NCI-H2227 treated with DMSO at 0.1 percent for 48 hours (cell line): ENCODE results near the gene MTMR12.
"Not testable (repeated sequence)": the region's sequence is repeated elsewhere in the genome, so short reads cannot be mapped to it uniquely, and the experiment has no call there.

ENCODE experiments used
- DNase-seq: peaks from one replicate; lab custom pipeline; 2025; lab: John Stamatoyannopoulos, UW

Gene MTMR12

DNA sequence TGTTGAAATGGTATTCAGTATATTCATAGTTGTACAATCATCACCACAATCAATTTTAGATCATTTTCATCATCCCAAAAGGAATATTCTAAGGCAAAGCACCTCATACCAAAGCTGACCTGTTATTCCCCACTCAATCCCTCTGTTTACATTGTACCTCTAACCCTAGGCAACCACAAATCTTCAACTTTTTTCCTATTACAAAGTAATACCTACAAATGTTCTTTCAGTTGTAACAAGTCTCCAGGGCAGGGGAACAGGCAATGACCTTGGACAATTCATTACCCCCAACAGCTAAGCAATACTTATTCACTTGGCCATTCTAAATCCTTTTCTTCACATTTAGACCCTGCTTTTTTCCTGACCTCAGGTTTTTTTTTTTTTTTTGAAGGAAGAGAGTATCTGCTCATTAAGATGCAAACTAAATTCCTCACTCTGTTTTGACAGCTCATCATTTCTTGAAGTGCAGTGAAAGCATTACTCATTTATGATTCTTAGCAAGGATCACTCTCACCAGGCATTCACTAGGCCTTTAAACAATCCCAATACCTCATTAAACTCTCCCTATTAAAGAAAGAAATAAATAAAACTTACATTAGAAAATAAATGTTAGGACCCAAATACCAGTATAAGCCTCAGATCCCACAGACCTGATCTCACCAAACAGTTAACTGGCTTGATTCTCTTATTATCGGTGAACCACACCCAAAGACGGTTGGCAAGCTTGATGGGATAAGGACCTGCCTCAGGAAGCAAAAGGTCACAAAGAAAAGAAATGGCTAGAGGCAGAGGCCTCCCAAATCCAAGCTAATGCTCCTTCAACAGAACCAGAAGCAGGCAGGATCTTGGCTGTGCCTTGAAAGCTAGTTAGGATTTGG lies 15.3 kb downstream of the MTMR12 start:
- no peak for DNase-seq

DNA sequence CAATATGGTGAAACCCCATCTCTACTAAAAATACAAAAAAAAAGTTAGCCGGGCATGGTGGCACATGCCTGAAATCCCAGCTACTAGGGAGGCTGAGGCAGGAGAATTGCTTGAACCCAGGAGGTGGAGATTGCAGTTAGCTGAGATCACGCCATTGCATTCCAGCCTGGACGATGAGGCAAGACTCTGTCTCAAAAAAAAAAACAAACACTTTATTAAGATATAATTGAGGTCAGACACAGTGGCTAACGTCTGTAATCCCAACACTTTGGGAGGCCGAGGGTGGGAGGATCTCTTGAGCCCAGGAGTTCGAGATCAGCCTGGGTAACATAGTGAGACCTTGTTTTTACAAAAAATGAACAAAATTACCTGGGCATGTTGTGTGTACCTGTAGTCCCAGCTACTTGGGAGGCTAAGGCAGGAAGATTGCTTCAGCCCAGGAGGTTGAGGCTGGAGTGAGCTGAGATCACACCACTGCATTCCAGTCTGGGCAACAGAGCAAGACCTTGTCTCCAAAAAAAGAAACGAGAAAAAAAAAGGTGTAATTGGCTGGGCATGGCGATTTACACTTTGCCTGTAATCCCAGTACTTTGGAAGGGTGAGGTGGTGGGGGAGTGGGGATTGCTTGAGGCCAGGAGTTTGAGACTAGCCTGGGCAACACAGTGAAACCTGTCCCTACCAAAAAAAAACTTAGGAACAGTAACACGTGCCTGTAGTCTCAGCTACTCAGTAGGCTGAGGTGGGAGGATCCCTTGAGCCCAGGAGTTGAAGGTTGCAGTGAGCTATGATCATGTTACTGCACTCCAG lies 16.6 kb downstream of the MTMR12 start:
- DNase-seq, result not testable (repeated sequence)

DNA sequence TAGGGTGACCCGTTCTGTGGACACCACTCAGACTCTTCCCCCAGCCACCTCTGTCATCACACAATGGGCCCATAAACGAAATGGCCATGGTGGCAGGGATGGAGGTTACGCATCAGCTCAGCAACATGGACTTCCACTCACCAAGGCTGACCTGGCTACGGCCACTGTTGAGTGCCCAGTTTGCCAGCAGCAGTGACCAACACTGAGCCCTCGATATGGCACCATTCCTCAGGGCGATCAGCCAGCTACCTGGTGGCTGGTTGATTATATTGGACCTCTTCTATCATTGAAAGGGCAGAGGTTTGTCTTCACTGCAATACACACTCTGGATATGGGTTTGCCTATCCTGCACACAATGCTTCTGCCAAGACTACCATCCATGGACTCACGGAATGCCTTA lies 21.1 kb downstream of the MTMR12 start:
- no peak for DNase-seq

DNA sequence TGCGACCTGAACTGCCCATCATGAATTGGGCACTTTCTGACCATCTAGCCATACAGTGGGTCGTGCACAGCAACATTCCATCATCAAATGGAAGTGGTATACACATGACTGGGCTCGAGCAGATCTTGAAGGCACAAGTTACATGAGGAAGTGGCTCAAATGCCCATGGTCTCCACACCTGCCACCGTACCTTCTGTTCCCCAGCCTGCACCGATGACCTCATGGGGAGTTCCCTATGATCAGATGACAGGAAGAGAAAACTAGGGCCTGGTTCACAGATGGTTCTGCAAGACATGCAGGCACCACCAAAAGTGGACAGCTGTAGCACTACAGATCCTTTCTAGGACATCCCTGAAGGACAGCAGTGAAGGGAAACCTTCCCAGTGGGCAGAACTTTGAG lies 21.8 kb downstream of the MTMR12 start:
- DNase-seq, result no peak

DNA sequence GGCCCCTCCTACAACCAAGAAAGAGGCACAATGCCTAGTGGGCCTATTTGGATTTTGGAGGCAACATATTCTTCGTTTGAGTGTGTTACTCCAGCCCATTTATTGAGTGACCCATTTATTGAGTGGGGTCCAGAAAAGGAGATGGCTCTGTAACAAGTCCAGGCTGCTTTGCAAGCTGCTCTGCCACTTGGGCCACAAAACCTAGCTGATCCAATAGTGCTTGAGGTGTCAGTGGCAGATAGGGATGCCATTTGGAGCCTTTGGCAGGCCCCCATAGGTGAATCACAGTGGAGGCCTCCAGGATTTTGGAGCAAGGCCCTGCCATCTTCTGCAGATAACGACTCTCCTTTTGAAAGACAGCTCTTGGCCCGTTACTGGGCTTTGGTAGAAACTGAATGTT lies 22.2 kb downstream of the MTMR12 start:
- not testable (repeated sequence) for DNase-seq

DNA sequence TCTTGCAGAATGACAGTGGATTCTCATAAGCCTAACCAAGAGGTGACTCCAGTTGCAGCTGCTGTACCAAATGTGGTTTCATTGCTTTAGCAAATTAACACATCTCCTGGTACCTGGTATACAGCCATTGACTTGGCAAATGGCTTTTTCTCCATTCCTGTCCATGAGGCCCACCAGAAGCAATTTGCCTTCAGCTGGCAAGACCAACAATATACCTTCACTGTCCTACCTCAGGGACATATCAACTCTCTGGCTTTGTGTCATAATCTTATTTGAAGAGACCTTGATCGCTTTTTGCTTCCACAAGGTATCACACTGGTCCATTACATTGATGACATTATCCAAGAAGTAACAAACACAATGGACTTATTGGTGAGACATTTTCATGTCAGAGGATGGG lies 22.8 kb downstream of the MTMR12 start:
- not testable (repeated sequence) for DNase-seq

DNA sequence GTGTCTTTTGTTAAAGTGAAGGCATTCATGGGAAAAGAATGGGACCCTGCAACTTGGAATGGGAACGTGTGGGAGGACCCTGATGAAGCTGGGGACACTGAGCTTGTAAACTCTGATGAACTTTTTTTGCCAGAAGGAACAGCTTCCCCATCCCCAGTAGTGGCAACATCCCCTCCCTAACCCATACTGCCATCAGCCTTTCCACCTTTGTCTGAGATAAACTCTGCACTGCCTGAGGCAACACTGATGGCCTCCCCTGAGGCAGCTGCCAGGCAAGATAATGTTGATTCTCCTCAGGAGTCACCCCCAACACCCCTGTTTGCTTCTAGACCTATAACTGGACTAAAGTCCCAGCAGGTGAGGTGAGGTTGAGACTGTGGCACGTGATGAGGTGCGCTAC lies 24.6 kb downstream of the MTMR12 start:
- DNase-seq, result not testable (repeated sequence)

DNA sequence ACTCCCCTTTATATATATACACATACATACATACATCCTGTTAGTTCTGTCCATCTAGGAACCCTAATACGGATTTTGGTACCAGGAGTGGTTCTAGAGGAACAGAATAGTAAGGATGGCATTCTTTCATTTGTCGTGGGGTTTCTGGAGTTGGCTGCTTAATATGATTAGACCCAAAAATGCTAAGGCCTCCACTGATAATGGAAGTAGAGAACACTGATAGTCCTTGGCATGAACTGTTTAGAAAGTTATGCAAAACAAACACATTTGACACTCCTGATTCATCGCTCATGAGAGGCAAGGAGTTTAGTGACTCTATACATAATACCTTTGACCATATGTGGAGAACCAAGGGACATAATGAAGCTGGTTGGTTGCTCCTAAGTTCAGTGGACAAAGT lies 25.2 kb downstream of the MTMR12 start:
- DNase-seq, result not testable (repeated sequence)

DNA sequence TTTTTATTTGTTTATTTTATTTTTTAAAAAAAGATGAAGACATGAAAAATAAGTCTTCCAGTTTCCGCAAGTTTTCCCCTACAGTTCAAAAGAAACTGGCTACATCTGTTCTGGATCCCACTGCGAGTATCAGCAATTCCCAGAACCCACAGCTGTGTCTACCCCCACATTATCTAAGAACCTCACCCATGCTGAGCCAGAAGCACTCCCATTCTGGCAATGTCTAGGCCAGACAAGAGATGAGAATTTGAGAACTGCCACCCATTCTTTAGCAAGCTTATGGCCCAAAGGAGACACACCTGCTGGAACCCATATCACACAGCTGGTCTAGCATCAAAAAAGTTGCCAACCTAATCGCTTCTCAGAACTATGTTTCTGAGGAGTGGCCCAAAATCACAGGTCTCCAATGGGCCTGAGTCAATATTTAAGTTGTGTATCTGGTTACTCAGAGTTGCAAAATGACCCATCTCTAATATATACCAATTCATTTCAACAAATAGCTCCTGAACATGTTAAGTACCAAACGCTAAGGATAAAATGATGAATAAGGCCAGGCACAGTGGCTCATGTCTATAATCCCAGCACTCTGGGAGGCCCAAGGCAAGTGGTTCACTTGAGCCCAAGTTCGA lies 27.1 kb downstream of the MTMR12 start:
- DNase-seq, result no peak

DNA sequence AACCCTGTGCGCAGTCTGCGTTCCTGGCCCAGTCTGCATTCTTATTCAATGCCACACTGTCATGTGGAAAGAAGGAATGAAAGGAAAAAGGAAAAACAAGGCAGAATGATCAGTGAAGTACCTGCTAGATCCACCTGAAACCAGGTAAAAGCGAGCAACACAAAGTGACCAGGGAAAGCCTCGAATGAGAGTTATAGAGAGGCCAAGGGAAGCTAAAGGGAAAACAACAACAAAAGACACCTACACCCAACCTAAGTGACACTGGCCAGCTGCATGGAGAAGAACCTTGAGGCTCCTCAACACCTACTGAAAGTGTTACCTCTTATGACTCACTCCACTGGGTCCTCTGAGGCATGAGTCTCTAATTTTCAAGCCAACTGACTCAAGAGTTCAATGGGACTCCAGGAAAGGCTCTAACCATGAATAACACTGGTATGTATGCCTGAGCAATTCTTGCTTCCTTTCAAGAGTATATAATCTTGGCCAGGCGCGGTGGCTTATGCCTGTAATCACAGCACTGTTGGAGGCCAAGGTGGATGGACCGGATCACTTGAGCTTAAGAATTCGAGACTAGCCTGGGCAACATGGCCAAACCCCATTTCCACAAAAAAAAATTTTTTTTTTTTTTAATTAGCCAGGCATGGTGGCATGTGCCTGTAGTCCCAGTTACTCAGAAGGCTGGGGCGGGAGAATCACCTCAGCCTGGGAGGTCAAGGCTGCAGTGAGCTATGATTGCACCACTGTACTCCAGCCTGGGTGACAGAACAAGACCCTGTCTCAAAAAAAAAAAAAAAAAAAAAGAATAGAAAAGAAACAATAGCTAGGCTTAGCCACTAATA lies 29.0 kb downstream of the MTMR12 start:
- no peak for DNase-seq

DNA sequence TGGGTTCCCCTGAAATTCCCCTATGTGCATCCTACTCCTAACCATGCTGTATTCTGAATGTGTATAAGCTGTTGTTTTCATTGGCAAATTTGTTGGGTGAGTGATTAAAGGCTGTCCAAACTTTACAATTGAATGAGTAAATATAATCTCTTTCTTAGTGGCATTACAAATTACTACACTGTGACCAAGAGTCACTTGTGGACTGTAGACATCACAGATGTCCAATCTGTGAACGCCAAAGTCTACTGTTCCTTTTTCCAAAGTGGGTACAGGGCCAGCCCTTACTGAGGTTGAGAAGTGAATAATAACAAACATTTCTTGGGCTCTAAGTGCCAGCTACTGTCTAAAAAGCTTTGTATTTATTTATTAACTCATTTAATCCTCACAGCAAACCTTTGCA lies 29.7 kb downstream of the MTMR12 start:
- no peak for DNase-seq

DNA sequence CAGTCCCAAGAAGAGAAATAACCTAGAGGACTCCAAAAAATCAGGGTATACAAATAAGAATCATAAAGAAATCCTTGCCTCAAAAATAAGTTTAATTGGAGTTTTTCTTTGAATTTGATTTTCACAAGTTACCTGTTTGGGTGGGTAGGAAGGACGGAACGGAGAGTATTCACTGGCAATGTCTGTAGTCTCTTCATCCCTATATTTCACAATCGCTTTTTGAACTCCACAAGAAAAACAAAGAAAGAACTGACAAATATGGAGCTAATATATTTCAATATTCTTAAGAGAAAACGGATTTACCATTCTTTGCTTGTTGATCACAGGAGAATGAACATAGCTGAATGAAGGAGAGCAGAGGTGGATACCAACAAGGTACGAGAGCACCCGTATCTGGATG lies 30.1 kb downstream of the MTMR12 start:
- no peak for DNase-seq

DNA sequence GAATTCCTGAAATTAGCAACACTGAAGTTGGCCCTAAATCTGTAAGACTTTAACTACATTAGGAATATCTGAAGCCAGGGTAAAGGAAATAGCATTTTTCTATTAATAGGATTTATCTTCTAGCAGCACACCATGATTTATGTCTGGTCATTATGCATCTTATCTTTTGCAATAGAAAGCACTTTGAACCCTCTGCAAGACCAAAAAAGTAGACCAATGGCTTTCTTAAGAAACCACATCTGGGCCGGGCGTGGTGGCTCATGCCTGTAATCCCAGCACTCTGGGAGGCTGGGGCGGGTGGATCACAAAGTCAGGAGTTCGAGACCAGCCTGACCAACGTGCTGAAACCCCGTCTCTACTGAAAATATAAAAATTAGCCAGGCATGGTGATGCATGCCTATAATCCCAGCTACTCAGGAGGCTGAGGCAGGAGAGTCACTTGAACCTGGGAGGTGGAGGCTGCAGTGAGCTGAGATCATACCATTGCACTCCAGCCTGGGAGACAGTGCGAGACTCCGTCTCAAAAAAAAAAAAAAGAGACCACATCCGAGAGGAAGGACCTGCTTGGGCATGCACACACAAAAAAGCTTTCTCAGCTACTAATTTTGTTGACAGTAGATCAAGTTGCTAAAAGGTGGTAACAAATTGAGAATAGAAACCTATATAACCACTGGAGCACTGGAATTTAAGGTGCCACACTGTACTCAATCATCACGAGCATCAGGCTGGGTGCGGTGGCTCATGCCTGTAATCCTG lies 31.2 kb downstream of the MTMR12 start:
- DNase-seq, result not testable (repeated sequence)

DNA sequence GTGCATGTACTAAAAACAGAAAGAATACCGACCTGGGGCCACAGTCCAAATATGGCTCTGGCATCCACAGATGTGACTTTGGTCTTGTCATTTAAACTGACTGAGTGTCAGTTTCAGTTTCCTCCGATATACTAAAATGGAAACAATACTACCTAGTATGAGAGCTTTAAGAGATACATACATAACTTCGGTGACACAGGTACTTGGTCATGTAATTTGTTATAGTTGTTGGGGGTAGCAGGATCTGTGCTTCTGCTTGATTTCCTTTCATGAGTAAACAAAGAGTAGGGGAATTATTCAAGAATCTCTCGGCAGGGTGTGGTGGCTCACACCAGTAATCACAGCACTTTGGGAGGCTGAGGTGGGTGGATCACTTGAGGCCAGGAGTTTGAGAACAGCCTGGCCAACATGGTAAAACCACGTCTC lies 32.1 kb downstream of the MTMR12 start:
- no peak for DNase-seq

DNA sequence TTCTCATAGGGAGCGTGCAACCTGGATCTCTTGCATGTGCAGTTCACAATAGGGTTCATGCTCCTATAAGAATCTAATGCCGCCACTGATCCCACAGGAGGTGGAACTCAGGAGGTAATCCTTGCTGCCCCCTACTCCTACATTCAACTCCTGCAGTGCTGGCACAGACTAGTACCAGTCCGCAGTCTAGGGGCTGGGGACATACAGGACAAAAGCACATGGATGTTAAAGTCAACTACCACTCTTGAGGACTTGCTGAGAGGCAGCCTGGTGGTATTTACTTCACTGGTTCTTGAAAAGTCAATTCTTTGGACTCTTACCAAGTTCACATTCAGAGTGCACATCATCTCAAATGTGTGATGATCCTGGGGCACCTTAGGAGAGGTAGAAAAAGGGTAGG lies 33.0 kb downstream of the MTMR12 start:
- DNase-seq, result no peak

DNA sequence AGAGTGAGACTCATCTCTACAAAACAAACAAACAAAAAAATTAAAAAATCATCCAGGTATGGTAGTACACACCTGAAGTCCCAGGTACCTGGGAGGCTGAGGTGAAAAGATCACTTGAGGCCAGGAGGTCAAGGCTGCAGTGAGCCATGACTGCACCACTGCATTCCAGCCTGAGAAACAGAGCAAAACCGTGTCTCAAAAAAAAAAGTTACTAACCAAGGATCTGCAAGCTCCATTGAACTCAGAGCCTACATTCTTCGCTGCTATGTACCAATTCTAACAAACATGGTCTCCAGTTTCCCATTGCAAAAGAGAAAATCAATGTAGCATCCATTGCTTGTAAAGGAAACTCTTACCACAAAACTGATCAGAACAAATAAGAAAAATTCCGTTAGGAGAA lies 33.5 kb downstream of the MTMR12 start:
- no peak for DNase-seq

DNA sequence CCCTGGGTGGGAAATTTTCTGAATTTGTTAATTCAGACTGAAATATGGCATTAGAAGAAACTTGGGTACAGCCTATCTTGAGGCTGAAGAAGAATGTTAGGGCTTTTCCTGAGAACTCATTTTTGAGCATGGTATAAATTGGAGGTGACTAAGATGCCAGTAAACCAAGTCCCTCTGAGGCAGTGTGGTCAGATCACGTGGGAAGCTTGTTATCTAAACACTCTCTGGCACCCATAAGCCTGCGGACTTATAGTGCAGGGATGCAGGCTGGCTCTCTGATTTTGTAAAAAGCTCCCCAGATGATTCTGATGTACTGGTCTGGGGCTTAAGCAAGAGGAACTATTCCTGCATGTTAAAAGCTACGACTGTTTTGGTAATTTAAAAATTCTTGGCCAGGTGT lies 34.3 kb downstream of the MTMR12 start:
- no peak for DNase-seq

DNA sequence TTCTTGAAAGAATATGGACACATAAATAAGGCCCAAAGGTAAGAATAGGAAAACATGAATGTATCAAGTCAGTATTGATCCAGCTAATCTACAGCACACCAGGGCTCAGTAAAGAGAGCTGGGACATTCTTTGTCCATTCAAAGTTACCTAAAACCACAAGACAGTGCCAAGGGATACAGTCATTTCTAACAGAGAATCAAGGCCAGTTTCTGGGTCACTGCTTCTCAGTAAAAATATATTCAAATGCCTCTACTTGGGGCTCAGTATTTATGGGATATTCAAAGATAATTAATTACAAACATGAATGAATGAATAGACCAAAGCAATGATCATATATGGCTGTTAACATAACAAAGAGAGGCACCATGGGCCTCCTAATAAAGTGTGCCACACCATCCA lies 34.9 kb downstream of the MTMR12 start:
- DNase-seq, result no peak

DNA sequence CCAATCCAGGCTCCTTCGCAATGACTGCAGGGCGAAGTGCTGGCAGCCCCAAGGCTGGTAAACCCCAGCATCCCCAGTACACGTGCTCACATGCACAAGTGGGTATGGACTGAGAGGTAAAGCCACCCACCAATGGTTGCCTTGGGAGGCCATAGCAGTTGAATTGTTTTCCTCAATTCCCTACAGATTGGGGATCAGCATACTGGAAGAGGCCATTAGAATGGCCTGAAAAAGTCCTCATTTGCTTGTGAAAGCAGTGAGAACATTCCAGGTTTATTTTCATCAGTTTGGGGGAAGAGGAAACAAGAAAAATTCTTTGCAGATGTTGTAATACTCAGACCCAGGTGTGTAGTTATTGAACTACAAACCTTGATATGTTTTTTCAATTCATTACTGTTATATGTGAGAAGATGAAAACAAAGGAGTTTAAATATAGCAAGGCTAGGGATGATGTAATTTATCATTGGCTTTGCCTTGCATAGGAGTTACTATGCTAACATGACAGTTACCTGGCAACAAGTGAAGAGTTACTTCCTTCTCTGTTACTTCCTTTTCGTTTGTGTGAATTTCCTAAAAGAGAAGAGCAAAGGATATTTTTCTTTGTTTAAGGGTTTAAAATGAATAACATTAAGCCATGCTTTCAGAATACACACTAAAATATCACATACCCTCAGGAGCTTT lies 36.4 kb downstream of the MTMR12 start:
- no peak for DNase-seq

DNA sequence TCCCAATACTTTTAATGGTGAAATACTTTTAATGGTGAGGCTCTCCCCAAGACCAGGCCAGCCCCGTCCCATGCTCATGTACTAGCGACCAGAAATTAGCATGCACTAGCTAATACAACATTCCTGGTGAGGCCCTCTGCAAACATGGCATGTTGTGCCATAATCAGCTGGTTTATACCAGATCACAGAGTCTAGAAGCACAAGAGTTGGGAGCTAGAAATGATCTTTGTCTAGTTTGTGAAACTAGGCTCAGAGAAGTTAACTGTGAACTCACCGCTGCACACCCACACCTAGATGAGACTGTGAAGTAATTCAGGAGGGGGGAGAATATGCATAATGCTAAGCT lies 37.4 kb downstream of the MTMR12 start:
- no peak for DNase-seq
